A204.1 (cell line): ENCODE measurements around the gene TOGARAM1.
"Not testable (repeated sequence)": the region's sequence is repeated elsewhere in the genome, so short reads cannot be mapped to it uniquely, and the experiment has no call there.

Source experiments
- FAIRE-seq: peaks from 2 replicates; lab custom pipeline; 2012; peaks lifted over from hg19 to GRCh38; lab: Jason Lieb, UNC

Gene TOGARAM1

DNA sequence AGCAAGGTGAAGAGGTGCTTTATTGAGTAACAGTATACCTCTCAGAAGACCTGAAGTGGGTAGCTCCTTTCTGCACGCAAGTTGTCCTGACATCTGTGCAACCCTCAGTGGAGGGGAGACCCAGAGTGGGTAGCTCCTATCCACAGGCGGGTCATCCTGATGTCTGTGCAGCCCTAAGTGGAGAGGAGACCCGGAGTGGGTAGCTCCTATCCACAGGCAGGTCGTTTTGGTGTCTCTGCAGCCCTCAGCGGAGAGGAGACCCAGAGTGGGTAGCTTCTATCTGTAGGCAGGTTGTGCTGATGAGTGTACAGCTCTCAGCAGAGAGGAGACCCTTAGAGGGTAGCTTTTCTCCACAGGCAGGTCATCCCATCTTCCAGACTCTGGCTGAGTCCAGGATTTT, 76.9 kb downstream of the TOGARAM1 start:
- FAIRE-seq: no peak

DNA sequence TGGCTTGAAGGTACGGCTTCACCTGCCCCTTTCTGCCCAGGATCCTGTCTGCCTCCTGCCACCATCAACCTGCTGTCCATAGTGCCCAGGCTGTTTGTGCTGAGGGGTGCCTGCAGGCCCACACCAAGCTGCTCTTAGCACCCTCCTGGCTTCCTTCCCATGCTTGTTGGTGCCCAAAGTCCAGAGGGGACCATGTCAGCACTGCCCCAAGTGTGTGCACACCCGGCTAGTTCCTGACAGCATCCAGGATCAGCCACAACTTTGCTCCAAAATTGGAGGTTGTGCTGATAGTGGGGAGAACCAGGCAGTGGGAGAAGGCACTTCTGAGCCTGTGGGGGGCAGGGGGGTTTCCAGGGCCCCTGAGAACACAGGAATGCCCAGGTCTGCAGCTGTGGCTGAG, 77.4 kb downstream of the TOGARAM1 start:
- FAIRE-seq: no peak

DNA sequence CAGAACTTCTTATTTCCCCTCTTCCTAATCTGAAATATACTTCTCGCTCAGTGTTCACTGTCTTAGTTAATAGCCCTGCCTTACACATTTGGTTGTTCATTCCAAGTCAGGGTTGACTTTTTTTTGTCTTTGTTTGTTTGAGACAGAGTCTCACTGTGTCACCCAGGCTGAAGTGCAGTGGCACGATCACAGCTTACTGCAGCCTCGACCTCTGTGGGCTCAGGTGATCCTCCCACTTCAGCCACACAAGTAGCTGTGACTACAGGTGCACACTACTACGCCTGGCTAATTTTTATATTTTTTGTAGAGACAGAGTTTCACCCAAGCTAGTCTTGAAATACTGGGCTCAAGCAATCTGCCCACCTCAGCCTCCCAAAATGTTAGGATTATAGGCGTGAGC, 79.7 kb downstream of the TOGARAM1 start:
- no peak for FAIRE-seq

DNA sequence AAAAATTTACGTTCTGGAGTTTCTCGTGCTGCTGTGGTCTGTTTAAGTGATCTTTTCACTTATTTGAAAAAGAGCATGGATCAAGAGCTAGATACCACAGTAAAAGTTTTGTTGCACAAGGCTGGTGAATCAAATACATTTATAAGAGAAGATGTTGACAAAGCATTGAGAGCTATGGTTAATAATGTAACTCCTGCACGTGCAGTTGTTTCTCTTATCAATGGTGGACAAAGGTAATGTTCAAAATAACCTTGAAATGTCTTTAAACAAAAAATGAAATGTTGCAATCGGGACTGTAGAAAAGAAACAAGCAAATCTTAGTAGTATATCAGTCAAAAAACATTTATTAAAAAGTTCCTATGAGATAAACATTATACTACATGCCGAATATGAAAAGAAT, 82.6 kb downstream of the TOGARAM1 start:
- no peak for FAIRE-seq

DNA sequence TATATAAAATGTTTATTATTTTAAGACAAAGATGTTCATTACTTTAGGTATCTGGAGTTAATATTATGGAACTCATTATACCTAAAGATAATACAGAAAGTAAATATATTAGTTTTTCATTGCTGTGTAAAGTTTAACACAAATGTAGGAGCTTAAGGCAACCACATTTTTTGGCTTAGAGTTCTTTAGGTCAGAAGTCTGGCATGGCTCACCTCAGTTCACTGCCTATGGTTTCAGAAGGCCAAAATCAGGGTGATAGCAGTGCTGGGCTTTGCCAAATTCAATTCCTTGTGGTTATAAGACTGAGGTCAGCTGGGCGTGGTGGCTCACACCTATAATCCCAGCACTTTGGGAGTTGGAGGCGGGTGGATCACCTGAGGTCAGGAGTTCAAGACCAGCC, 86.4 kb downstream of the TOGARAM1 start:
- FAIRE-seq: no peak

DNA sequence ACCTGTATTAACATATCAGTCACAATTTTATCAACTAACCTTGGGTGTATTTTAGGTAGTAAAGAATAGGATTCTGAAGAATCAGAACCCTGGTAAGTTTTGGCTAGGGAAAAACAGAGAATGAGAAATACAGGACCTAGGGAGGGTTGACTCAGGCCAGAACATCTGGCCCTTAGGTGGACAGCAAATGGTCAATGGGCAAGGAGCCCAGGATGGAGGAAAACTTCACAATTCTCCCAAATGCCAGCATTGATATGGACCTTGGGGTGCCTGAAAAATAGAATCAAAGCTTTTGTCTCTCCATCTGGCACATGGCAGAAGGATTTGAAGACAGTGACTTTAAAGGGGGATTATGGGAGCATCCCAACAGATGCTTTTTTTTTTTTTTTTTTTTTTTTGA, 89.2 kb downstream of the TOGARAM1 start:
- FAIRE-seq: no peak

DNA sequence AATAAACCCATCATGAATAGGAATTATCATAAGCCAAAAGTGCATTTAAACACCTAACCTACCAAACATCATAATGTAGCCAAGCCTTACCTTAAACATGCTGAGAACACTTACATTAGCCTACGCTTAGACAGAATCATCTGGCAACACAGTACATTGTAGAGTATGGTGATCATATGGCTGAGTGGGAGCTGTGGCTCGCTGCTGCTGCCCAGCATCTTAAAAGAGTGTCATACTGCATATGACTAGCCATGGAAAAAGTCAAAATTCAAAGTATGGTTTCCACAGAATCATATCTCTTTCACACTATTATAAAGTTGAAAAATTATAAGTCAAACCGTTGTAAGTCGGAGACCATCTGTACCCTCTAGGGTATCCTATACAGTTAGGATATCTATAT, 89.9 kb downstream of the TOGARAM1 start:
- FAIRE-seq: no peak

DNA sequence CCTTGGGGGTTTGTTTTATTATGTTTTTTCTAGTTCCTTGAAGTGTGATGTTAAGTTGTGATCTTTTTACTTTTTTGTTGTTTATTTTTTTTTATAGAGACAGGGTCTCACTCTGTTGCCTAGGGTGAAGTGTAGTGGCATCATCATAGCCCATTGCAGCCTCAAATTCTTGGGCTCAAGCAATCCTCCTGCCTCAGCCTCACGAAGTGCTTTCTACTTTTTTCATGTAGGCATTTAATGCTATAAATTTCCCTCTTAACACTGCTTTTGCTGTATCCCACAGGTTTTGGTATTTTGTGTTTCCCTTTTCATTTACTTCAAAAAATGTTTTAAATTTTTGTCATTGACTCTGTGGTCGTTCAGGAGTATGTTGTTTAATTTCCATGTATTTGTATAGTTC, 95.4 kb downstream of the TOGARAM1 start:
- FAIRE-seq: no peak

DNA sequence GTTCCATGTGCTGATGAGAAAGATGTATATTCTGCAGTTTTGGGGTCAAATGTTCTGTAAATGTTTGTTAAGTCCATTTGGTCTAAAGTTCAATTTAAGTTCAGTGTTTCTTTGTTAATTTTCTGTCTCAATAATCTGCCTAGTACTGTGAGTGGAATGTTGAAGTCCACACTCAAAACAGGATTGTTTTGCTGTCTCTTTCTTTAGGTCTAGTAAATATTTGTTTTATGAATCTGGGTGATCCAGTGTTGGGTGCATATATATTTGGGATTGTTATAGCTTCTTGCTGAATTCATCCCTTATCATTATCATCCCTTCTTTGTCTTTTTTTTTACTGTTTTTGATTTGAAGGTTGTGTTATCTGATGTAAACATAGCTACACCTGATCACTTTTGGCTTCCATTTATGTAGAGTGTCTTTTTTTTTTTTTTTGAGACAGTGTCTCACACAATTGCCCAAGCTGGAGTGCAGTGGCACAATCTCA, 95.9 kb downstream of the TOGARAM1 start:
- FAIRE-seq: no peak

DNA sequence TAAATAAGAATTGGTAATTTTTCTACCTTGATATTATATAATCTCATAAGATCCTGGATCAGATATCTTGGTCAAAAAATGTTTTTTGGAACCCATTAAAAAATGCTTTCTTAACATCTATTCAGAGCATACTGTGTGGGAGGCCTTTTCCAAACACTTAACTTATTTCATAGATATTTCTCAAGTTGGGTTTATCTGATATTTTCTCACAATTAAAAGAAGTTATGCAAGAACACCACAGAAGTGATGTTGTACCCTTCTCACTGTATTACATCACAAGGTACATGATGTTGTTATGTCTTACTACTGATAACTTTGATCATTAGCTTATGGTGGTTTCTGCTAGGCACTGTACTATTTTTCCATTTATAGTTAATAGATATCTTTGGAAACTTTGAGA, 98.6 kb downstream of the TOGARAM1 start:
- FAIRE-seq: no peak

DNA sequence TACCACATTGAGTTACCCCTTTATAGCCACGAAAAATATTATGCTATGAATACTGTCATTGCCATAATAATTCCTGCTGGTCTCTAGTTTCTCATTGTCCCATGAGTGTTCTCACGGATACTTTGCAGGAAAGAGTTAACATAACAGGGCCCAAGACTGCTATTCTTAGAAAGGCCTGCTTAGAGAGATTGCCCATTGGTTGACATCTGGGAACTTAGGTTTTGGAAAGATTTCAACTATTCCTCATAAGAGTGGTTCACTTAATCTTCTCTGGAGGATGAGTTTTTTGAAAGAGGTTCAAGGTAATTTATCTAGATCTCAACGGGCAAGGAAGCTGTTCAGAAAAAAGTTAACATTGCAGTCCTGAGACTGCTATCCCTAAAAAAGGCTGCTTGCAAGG, 103.5 kb downstream of the TOGARAM1 start:
- FAIRE-seq: no peak

DNA sequence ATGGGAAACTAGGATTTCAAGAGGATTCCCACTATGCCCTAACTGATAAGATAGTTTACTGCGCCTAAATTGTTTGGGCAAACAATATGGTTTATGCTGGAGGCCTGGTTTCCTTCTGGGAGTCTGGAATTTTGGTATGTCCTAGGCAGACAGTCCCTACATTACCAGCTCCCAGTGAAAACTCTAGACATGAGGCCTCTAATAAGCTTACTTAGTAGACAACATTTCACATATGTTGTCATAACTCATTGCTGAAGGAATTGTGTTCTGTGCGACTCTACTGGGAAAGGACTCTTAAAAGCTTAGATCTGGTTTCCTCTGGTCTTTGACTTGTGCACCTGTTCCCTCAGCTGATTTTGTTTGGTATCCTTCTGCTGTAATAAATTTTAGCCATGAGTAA, 104.0 kb downstream of the TOGARAM1 start:
- FAIRE-seq: no peak

DNA sequence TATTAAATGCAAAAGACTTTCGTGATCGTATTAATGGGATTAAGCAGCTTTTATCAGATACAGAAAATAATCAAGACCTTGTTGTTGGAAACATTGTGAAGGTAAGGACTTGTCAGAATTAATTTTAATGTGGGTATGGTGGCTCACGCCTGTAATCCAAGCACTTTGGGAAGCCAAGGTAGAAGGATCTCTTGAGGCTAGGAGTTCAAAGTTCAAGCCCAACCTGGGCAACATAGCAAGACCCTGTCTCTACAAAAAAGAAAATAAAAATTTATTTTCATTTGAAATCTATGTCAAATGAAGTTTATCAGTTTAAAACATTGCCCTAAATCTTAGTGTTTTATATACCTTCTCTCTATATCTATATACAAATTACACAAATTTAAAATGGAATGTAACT, 104.7 kb downstream of the TOGARAM1 start:
- no peak for FAIRE-seq

DNA sequence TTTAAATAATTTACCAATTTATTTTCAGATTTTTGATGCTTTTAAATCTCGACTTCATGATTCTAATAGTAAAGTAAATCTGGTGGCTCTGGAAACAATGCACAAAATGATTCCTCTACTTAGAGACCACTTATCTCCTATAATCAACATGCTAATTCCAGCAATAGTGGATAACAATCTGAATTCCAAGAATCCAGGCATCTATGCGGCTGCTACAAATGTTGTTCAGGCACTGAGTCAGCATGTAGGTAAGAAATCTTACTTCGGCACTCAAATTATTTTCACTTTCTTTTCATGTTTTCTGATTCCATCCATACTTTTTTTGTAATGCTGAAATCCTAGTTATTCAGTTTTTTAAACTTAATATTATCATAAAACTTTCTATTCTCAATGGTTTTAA, 106.4 kb downstream of the TOGARAM1 start:
- FAIRE-seq: no peak

DNA sequence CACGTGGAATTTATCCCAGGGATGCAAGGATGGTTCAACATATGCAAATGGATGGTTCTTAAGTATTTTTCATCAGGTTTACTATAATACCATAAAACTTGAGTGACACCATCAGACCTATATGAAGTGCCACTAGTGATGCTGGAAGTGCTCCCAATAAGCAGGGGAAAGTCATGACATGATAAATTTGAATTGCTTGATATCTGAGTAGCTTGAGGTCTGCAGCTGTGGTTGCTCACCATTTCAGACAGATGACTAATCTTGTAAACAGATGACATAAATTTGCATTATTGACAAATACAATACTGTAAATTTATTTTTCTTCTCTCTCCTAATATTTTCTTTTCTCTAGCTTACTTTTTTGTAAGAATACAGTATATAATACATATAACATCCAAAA, 108.2 kb downstream of the TOGARAM1 start:
- FAIRE-seq: no peak

DNA sequence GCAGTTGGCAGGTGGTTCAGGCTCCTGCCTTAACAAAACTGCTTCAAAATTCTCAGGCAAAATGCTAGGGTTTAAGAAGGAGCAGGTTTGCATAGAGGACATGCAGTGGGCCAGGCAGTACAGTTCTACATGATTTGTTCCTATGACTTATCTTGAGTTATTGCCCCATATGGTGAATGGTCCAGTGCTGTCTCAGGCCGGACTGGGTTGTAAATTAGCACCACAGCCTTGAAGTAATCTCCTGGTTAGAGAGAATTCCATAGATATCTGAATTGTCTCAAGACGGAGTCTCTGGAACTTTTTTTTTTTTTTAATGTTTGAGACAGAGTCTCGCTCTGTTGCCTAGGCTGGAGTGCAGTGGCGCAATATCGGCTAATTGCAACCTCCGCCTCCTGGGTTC, 110.1 kb downstream of the TOGARAM1 start:
- FAIRE-seq: no peak

DNA sequence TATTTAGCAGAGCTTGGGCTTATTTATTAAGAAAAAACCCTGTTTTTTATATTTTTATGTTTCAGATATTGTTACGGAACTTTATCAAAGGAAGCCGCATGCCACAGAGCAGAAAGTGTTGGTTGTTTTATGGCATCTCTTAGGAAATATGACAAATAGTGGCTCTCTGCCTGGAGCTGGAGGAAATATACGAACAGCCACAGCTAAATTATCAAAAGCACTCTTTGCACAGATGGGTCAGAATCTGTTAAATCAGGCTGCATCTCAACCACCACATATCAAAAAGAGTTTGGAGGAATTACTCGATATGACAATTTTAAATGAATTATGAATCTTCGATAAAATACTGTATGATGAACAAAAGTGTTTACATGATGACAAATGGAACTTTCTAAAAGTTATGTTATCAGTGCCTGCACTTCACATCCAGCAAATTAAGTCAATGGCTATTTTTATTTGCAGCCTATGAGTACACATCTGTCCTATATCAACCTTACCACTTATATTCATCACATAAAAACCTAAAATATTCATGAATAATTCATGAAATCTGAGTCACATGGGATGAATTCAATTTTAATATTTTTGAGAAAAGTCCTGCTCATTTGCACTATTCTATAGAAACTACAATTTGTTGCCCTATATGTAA, 111.4 kb downstream of the TOGARAM1 start:
- no peak for FAIRE-seq

DNA sequence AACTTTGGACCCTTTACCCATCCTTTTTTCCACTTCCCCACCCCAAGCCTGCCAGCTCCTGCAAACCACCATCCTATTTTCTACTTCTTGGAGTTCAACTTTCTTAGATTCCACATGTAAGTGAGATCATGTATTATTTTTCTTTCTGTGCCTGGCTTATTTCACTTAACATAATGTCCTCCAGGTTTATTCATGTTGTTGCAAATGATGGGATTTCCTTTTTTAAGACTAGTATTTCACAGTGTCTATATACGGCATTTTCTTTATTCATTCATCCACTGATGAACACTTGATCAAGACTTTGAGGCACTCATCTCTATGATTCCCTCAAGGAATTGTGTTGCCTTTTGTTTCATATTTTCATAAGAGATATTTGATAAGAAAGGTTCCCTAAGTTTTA, 116.3 kb downstream of the TOGARAM1 start:
- FAIRE-seq: no peak

DNA sequence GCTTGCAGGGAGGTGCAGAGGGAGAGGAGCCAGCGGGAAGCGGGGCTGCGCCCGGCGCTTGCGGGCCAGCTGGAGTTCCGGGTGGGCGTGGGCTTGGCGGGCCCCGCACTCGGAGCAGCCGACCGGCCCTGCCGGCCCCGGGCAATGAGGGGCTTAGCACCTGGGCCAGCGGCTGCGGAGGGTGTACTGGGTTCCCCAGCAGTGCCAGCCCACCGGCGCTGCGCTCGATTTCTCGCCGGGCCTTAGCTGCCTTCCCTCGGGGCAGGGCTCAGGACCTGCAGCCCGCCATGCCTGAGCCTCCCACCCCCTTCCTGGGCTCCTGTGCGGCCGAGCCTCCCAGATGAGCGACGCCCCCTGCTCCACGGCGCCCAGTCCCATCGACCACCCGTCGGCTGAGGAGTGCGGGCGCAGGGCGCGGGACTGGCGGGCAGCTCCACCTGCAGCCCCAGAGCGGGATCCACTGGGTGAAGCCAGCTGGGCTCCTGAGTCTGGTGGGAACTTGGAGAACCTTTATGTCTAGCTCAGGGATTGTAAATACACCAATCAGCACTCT, 118.5 kb downstream of the TOGARAM1 start:
- not testable (repeated sequence) for FAIRE-seq

DNA sequence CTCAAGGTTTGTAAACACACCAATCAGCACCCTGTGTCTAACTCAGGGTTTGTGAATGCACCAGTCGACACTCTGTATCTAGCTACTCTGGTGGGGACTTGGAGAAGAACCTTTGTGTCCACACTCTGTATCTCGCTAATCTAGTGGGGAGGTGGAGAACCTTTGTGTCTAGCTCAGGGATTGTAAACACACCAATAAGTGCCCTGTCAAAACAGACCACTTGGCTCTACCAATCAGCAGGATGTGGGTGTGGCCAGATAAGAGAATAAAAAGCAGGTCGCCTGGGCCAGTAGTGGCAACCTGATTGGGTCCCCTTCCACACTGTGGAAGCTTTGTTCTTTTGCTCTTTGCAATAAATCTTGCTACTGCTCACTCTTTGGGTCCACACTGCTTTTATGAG, 119.1 kb downstream of the TOGARAM1 start:
- not testable (repeated sequence) for FAIRE-seq

DNA sequence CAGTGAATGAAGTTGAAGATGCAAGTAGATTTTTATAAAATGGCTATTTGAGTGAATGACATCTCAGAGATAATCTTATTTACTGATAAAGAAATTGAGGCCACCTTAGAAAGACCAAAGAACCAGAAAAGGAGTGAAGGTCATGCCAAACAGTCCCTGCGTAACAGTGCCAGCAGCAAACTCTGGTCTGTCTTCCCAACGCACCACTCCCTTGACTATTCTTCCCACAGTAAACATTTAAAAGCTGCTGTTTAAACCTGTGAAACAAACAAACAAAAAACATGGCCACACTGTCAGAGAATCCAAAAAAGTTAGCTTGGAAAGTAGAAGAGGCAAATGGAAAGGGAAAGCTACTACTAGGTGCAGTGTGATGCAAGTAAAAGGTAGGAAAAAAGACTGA, 120.4 kb downstream of the TOGARAM1 start:
- no peak for FAIRE-seq

DNA sequence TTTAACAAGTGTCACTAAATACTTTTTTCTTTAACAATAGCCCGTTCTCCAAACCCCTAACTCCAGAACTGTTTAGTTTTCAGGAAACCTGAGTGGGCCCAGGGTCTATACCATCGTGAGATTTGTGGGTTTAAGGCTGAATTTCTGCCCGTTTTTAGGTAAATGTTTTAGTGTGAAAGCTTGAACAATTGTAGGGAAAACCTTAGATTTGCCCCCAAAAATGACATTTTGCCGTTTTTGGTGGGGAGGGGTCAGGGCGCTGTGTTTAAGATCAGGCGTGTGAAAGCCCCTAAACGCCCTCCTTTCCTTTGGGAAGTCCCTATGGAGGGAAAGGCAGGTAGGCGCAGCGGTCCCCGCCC, 121.6 kb downstream of the TOGARAM1 start:
- FAIRE-seq: no peak

DNA sequence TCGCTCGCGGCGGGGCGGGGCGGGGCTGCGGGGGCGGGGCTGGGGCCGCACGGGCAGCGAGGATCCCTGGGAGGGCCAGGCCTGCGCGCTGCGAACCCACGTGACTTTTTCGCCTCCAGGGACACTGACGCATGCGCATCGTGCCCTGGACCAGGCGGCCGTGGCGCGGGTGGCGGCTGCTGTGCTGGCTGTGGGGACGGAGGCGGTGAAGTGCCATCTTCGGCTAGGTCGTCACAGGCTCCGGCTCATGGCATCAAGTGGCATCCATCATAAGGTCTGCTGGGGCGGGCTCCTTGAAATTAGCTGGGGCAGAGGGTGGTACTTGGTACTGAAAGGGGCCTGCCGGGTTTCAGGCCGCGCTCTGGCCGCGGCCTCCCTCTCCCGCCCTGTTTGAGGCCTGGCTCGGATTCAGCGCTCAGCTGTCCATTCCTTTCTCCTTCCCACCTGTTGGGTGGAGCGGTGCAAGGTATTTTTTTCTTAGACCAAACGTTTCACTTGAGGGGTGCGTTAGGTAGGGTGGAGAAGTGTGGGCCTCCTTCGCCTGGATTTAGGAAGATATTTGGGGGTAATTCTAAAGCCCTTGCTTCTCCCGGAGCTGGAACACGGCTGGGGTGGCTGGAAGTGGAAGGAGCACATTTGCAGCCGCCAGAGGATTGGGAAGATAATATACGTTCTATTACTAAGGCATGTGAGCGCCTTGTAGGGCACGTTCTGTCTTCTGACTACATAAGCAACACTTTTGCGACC, 122.2 kb downstream of the TOGARAM1 start, which contains the start of gene PRPF39:
Gene PRPF39 (plus strand): TSS at position 141 of the 747 bp plus-strand sequence. CDS start 11,124 bp downstream, outside the sequence.
- FAIRE-seq: no peak

DNA sequence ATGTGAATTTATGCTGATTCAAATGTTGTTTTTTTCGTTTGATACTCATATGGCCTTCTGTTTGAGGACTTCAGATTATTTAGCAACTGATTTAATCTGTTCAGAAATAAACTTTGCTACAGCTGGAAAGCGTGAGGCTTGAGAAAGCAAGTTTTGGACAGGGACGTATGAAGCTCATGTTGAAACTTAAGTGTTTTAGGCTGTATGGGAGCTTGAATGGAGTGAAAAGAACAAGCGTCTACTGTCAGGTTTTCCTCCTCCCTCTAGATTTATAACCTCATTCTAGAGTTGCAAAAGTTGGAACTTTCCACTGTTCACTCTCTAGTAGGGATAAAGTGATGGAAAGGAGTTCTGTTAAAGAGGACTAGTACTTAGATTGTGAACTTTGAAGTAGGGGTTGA, 123.0 kb downstream of the TOGARAM1 start:
- no peak for FAIRE-seq
